ENCODE results near the gene CHRD.
"Not testable (repeated sequence)": the region's sequence is repeated elsewhere in the genome, so short reads cannot be mapped to it uniquely, and the experiment has no call there.

Gene CHRD

DNA sequence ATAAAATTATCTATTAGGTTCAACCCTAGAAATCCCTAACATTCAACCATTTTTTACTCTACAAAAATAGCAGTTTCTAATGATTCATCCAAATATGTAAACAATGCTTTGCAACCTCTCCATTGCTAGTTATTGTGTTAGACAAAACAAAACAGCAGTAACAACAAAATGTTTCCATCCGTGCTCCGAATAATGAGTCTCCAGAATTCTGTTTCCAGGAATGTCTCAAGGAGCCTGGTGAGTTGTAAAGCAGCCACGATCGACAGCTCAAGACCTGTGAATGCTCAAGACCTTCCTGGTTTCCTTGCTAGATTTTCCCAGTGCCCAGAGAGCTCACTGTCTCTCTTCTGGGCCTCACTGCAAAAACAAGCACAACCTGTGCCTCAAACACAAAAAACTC lies 49.9 kb downstream of the CHRD start:
- TF ChIP-seq POU2F2 (IDR thresholded peaks at IDR 0.05; ENCODE audit: low read depth, low read length) (no peak), TAF1 (IDR thresholded peaks at IDR 0.05; ENCODE audit: low read depth, low read length) (no peak), SPI1 (IDR thresholded peaks at IDR 0.05; ENCODE audit: low read depth, low read length) (no peak), POLR2A (IDR thresholded peaks at IDR 0.05; ENCODE audit: low read depth, low read length) (no peak), PAX5 (IDR thresholded peaks at IDR 0.05; ENCODE audit: insufficient read depth, low read length, severe bottlenecking) (no peak), POLR2AphosphoS5 (IDR thresholded peaks at IDR 0.05; ENCODE audit: low read depth, low read length) (no peak)
- DNase-seq (ENCODE audit: insufficient read length, low spot score): no peak
- FAIRE-seq: no peak

DNA sequence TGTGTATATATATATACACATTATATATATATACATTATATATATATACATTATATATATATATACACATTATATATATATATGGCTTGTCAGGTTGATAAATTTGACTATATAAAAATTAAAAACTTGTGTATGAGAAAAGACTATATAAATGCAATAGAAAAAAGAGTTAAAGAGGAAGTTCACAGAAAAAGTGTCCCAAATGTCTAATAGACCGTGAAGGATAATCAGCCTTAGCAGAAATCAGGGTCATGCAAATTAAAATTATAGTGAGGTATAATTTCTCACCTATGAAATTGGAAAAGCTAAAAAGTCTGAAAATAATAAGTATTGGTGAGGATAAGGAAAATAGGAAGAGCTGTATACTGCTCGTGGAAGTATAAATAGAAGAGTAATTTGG lies 51.1 kb downstream of the CHRD start:
- TF ChIP-seq POU2F2 (IDR thresholded peaks at IDR 0.05; ENCODE audit: low read depth, low read length) (no peak), SPI1 (IDR thresholded peaks at IDR 0.05; ENCODE audit: low read depth, low read length) (no peak), TAF1 (IDR thresholded peaks at IDR 0.05; ENCODE audit: low read depth, low read length) (no peak), POLR2A (IDR thresholded peaks at IDR 0.05; ENCODE audit: low read depth, low read length) (no peak), PAX5 (IDR thresholded peaks at IDR 0.05; ENCODE audit: insufficient read depth, low read length, severe bottlenecking) (no peak), POLR2AphosphoS5 (IDR thresholded peaks at IDR 0.05; ENCODE audit: low read depth, low read length) (no peak)
- FAIRE-seq (no peak), DNase-seq (ENCODE audit: insufficient read length, low spot score) (no peak)

DNA sequence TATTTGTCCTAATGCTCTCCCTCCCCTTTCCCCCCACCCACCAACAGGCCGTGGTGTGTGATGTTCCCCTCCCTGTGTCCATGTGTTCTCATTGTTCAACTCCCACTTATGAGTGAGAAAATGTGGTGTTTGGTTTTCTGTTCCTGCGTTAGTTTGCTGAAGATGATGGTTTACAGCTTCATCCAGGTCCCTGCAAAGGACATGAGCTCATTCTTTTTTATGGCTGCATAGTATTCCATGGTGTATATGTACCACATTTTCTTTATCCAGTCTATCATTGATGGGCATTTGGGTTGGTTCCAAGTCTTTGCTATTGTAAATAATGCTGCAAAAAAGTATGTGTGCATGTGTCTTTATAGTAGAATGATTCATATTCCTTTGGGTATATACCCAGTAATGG lies 53.3 kb downstream of the CHRD start:
- not testable (repeated sequence) for FAIRE-seq; DNase-seq (ENCODE audit: insufficient read length, low spot score)

DNA sequence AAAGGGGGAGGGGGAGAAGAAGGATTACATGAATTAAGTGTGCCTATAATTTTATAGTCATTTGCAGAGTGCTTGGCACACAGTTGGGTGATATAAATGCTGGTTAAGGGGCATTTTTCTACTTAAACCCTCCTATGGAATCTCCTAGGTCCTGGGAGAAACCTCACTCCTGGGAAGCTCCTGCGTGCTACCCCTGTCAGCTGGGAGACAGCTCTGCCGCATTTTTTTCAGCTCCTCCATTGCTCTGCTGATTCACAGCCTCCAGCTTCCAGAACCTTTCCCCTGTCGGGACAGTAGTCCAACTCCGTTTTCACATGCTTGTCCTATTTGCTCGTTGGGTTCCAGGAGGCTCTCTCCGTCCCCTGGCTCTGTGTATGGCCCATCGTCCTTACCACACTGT lies 59.2 kb downstream of the CHRD start:
- TF ChIP-seq PAX5 (IDR thresholded peaks at IDR 0.05; ENCODE audit: insufficient read depth, low read length, severe bottlenecking) (no peak), POU2F2 (IDR thresholded peaks at IDR 0.05; ENCODE audit: low read depth, low read length) (no peak), POLR2A (IDR thresholded peaks at IDR 0.05; ENCODE audit: low read depth, low read length) (no peak), POLR2AphosphoS5 (IDR thresholded peaks at IDR 0.05; ENCODE audit: low read depth, low read length) (no peak), TAF1 (IDR thresholded peaks at IDR 0.05; ENCODE audit: low read depth, low read length) (no peak), SPI1 (IDR thresholded peaks at IDR 0.05; ENCODE audit: low read depth, low read length) (no peak)
- FAIRE-seq (no peak), DNase-seq (ENCODE audit: insufficient read length, low spot score) (no peak)
